Pancreas (tissue), 10 donors: Measurements from ENCODE around the gene MT1X. TPM values are rescaled to one million over a fixed set of nuclear protein-coding genes. Genes with fewer than 3 reads are reported as not detected.
"Not testable (repeated sequence)": the region's sequence is repeated elsewhere in the genome, so short reads cannot be mapped to it uniquely, and the experiment has no call there.

Source experiments
- ATAC-seq, 4 donors: fragments of 200-7000 bp; cut with Tn5 transposase; one replicate each; pipeline versions ENCODE4 v1.8.0 to v1.9.1; 2020; ENCODE audit warnings: mild to moderate bottlenecking in 4 of 4, moderate library complexity in 4 of 4
- DNase-seq, 6 donors: peaks; one replicate each; pipeline ENCODE4 v3.0.0-alpha.2; 2020
- FAIRE-seq: peaks from 2 replicates; lab custom pipeline; 2012; peaks lifted over from hg19 to GRCh38; lab: Jason Lieb, UNC
- H3K27ac ChIP-seq, 4 donors: fragments of 200-600 bp; sonication (generic); 1 replicate in 3 of 4; 2 replicates in 1 of 4; pipeline versions ENCODE4 v1.5.0 to v1.8.0; 2020
- H3K27me3 ChIP-seq, 4 donors: fragments of 200-600 bp; one replicate each; pipeline ENCODE4 v1.8.0; 2021
- H3K36me3 ChIP-seq, 3 donors: fragments of 200-600 bp; sonication (generic) in 1 of 3; one replicate each; pipeline versions ENCODE4 v1.5.0 to v1.8.0; 2020 to 2021
- H3K4me1 ChIP-seq, 3 donors: fragments of 200-600 bp; one replicate each; pipeline ENCODE4 v1.8.0; 2021
- H3K4me3 ChIP-seq, 4 donors: fragments of 200-600 bp; sonication (generic) in 2 of 4; one replicate each; pipeline versions ENCODE4 v1.5.0 to v1.8.0; 2020 to 2021
- H3K9me3 ChIP-seq, 4 donors: fragments of 200-600 bp; one replicate each; pipeline ENCODE4 v1.8.0; 2021
- WGBS, 2 donors: extraction: QIAGEN DNeasy Blood & Tissue Kit; methylation state at CpG; one replicate each; pipeline ENCODE4 v1.1.7; 2013; 5-methylcytosine and 5-hydroxymethylcytosine counted together
- intact Hi-C, 3 donors: fragments of 100-400 bp; cut with DNase I; formaldehyde crosslinking; loops; one replicate each; pipeline versions ENCODE4 v1.11.1 to v1.14.2; 2022
- polyA plus RNA-seq, 2 donors: library from polyadenylated mRNA; stranded (reverse); fragments of 200-250 nt; gene quantifications; one replicate each; pipeline ENCODE4 v1.2.3, GENCODE V29; 2013
- total RNA-seq, 6 donors: library from RNA; stranded (reverse); fragmentation: NEBNext Ultra II Directional in 4 of 6; extraction: Animal tissue kit (Norgen Biotek cat#: 25700) in 4 of 6; gene quantifications; one replicate each; pipeline versions ENCODE4 v1.2.1 to v1.2.4, GENCODE V29; 2021 to 2023
- TF ChIP-seq, protein P1 (sequence below), 4 donors: fragments of 200-600 bp; sonication (generic) in 3 of 4; IDR thresholded peaks; one replicate each; pipeline versions ENCODE4 v1.5.0 to v1.8.0; 2021; ENCODE audit warnings: antibody characterized with exemption in 4 of 4
- donor health status: healthy with polysubstance abuse.
- donor health status: DM: no; HTN: no; CAD: no; lungs with moderate emphysema.
- donor health status: DM: no; HTN: no; CAD: no.
- donor health status: control.
- donor health status: control.
- donor health status: Bipolar disorder and iron deficiency.
- donor health status: DM: yes; HTN: yes; CAD: no.
- donor health status: DM: no; HTN: no; CAD: no.
- donor health status: DM: no; HTN: no; CAD: no.
- donor health status: DM: yes; HTN: yes; CAD: no.

Gene MT1X
- total and polyA plus RNA-seq, 8 donors, result 56.1 to 992 (median 333) TPM

DNA sequence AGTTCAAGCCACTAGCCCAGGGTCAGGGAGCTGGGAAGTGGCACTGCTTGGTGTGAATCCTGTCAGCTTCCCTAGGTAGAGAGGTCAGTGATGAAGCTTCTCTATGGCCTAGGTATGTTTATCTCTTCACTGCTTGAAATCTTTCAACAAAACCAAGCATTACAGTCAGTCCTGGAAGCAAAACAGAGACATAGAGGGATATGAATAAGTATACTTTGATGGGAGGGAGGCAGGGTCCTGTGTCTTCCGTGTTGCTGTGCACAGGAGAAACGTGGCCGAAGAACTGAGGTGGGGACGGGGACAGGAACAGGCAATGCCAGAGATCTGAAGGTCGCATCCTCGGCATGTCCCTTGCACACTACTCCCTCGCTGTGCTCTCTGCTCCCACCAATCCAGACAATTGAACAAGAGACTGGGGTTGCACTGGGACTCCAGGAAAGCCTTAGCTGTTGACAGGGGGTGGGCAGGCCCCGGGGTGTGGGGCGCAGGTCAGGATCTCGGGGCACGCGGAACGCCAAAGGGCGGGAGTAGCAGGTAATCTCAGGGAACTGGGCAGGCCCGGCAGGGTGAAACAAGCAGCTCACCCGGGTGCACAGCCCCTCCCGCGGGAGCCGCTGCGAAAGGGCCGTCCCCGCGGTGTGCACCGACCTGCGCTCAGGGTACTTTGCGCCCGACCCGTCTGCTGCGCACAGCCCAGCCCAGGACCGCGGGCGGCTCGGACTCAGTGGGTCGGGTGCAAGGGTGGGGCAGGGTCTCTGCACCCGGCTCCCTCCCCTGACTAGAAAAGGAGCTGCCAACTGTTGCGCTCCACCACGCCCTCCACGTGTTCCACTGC lies 13.0 kb upstream of the MT1X start, which contains the start of gene MT1H:
Gene MT1H, plus strand, starts transcription at position 810 of the 835 bp plus-strand sequence. CDS start 71 bp downstream, outside the sequence.
- peak in 5 of 6 donors; percentile 60 to 90 (median 79) for DNase-seq
- intact Hi-C loops, result no loop called here
- FAIRE-seq, result no peak
- Histone ChIP-seq H3K36me3 (no peaks in the 10 kb centered on the region), H3K27ac (peak within 1 kb of the TSS in 3 of 4 donors; percentile 22 to 77 (median 68)), H3K9me3 (no peaks in the 10 kb centered on the region), H3K27me3 (no peaks in the 10 kb centered on the region), H3K4me1 (peaks cover 0 to 4% (median 2%) of the 10 kb centered on the region in 3 donors), H3K4me3 (peak within 1 kb of the TSS in 3 of 4 donors; percentile 8 to 37 (median 25))
- 17 to 28% methylated on average over 36 to 38 of the region's 38 CpGs for whole genome bisulfite sequencing, 2 donors
- peak; percentile 44 to 73 (median 50) for ATAC-seq
- TF ChIP-seq, protein P1, sequence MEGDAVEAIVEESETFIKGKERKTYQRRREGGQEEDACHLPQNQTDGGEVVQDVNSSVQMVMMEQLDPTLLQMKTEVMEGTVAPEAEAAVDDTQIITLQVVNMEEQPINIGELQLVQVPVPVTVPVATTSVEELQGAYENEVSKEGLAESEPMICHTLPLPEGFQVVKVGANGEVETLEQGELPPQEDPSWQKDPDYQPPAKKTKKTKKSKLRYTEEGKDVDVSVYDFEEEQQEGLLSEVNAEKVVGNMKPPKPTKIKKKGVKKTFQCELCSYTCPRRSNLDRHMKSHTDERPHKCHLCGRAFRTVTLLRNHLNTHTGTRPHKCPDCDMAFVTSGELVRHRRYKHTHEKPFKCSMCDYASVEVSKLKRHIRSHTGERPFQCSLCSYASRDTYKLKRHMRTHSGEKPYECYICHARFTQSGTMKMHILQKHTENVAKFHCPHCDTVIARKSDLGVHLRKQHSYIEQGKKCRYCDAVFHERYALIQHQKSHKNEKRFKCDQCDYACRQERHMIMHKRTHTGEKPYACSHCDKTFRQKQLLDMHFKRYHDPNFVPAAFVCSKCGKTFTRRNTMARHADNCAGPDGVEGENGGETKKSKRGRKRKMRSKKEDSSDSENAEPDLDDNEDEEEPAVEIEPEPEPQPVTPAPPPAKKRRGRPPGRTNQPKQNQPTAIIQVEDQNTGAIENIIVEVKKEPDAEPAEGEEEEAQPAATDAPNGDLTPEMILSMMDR (IDR thresholded peaks at IDR 0.05), result no peak

DNA sequence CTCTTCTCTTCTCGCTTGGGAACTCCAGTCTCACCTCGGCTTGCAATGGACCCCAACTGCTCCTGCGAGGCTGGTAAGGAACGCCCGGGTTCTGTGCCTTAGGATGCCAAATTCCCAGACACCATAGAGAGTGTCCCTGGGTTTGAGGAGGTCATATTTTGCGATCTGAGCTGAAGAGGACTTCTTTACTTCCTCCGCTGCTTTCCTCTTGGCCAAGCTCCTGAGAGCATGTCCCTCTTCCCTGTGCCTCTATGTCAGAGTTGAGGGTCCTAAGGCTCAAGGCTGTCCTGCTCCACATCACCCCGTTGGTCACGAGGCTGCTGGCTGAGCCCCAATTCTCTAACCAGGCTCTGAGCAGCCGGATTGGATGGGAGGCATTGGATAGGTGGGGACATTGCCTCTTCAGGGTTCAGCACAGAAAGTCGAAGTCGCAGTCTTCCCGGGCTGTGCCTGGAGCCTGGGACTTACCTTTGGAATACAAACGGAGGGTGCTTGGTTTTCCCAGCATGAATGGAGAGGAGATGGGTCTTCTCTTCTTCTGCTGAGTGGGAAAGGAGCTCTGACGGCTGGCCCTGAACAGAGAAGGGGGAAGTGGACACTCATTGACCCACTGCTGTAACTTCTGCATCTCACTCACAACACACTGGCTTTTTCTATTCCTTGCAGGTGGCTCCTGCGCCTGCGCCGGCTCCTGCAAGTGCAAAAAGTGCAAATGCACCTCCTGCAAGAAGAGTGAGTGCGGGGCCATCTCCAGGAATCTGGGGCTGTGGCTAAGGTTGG lies 12.2 kb upstream of the MT1X start:
- Histone ChIP-seq H3K36me3 (no peaks in the 10 kb centered on the region), H3K27me3 (no peaks in the 10 kb centered on the region), H3K4me3 (peak overlapping the region in 3 of 4 donors; percentile 8 to 37 (median 25)), H3K4me1 (peaks cover 0 to 4% (median 2%) of the 10 kb centered on the region in 3 donors), H3K27ac (peak overlapping the region in 2 of 4 donors; percentile 22 to 77), H3K9me3 (no peaks in the 10 kb centered on the region)
- TF ChIP-seq, protein P1 (IDR thresholded peaks at IDR 0.05), result no peak
- DNase-seq (peak in 2 of 6 donors; percentile 41 to 46), ATAC-seq (peak in 1 of 4 donors; percentile 2), FAIRE-seq (no peak)
- 22 to 40% methylated on average over 19 of the region's 19 CpGs for WGBS, 2 donors
- intact Hi-C loops, result no loop called here

GRCh38 chr16:56670620-56670934 lies 11.7 kb upstream of the MT1X start:
- Histone ChIP-seq H3K36me3 (no peaks in the 10 kb centered on the region), H3K4me3 (peak overlapping the region in 2 of 4 donors; percentile 8 to 37), H3K27ac (no peak overlapping the region), H3K27me3 (no peaks in the 10 kb centered on the region), H3K9me3 (no peaks in the 10 kb centered on the region), H3K4me1 (peaks cover 0 to 4% (median 2%) of the 10 kb centered on the region in 3 donors)
- no peak for FAIRE-seq
- DNase-seq, result no peak
- WGBS, 2 donors, result 41 to 75% methylated on average over 2 of the region's 2 CpGs
- TF ChIP-seq, protein P1 (IDR thresholded peaks at IDR 0.05), result no peak
- intact Hi-C loops, result no loop called here
- ATAC-seq, result no peak

DNA sequence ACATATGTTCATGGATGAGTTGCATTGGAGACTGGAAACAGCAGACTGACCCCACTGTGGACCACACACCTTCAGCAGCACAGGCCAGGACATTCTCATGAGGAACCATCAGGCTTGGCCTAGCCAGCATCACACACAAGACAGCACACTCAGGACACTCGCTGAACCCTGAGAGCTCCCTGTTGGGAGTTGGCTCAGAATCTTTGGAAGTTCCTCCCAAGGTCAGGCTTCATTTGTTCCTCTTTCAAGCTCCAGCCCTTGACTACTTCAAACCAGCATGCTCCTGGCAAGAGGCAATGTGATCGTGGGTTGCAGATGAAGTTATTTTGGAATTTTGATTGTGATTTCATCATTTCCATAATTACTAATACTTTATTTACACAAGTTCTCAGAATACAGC lies 10.6 kb upstream of the MT1X start:
- H3K27me3 ChIP-seq, FAIRE-seq: not testable (repeated sequence)

GRCh38 chr16:56672171-56672570 lies 10.1 kb upstream of the MT1X start:
- 71 to 85% methylated on average over 3 of the region's 3 CpGs for WGBS, 2 donors

More for the DNA sequence above, 10.6 kb upstream of the MT1X start:
- H3K27ac ChIP-seq, H3K36me3 ChIP-seq, ATAC-seq, intact Hi-C loops, H3K9me3 ChIP-seq, DNase-seq, H3K4me1 ChIP-seq, H3K4me3 ChIP-seq: not testable (repeated sequence)
- WGBS, 2 donors, result 33 to 47% methylated on average over 2 of the region's 2 CpGs

More at GRCh38 chr16:56672171-56672570, 10.1 kb upstream of the MT1X start:
- ATAC-seq, H3K9me3 ChIP-seq, H3K27ac ChIP-seq, intact Hi-C loops, FAIRE-seq, H3K27me3 ChIP-seq, DNase-seq, H3K4me1 ChIP-seq, H3K4me3 ChIP-seq, H3K36me3 ChIP-seq: not testable (repeated sequence)
